HG02884 (cell line): ENCODE measurements around the gene KRTAP10-5.

Experiments
- ATAC-seq: cut with Tn5 transposase; IDR thresholded peaks from one replicate; pipeline ENCODE4 v1.9.1; 2021; ENCODE audit warnings: mild to moderate bottlenecking, moderate library complexity; ENCODE audit not compliant: unreplicated experiment

Gene KRTAP10-5

GRCh38 chr21:44530903-44531605, 49.4 kb downstream of the KRTAP10-5 start:
- no peak for ATAC-seq

- ATAC-seq = no peak
These were observed 50.0 kb downstream of the KRTAP10-5 start for GRCh38 chr21:44530221-44530902.

- ATAC-seq = no peak
These were observed 50.8 kb downstream of the KRTAP10-5 start for GRCh38 chr21:44529503-44530125.
